ENCODE data around the gene TMPRSS9. TPM values are rescaled to one million over a fixed set of nuclear protein-coding genes. Genes with fewer than 3 reads are reported as not detected.

The TMPRSS9 gene
- total RNA-seq, 4 donors from 2014 or later = 0.19 TPM; not detected in 3

DNA sequence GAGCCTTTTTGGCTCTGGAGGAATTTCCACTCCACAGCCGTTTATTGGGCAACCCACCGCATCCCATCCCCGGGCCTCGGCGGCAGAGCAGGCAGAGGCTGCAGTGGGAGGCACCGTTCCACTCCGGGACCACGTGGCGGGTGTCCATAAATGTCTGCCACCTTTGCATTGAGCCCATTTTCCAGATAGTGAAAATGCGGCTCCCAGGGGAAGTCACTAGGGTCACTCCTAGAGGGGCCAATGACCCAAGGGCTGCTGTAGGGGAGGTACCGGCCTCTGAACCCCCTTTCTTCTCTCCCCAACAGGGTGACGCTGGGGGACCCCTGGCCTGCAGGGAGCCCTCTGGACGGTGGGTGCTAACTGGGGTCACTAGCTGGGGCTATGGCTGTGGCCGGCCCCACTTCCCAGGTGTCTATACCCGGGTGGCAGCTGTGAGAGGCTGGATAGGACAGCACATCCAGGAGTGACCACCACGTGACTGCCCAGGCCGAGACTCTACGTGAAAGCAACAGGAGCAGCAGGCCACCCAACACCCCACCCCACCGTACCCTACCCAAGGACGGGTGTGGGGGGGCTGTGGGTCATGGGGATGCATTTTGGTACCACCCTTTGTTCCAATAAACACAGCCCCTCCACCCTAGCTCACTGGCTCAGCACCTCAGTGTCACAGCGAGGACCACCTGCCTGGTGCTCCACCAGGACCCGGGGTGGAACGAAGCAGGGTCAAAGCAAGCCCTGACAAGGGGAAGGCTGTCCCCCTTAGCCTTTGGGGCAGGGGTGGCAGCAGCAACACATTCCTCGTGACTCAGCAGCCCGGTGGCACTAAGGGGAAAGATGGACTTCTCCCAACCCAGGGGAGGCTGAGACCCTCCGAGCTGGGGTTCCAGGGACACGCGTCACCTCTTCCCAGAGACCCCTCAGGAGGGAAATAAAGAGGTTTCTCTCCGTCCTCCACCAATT, 65.8 kb downstream of the TMPRSS9 start:
- Histone ChIP-seq H3K27me3 (no peaks in the 10 kb centered on the region), H3K4me3 (peak overlapping the region; percentile 79 to 96 (median 88)), H3K36me3 (peaks cover 0 to 52% (median 3%) of the 10 kb centered on the region in 3 donors), H3K4me1 (peaks cover 23 to 48% (median 32%) of the 10 kb centered on the region in 3 donors), H3K27ac (peak overlapping the region in 3 of 4 donors; percentile 93 to 98 (median 98)), H3K9me3 (no peaks in the 10 kb centered on the region)
- intact Hi-C loops (cut with DNase I) = no loop called here
- DNase-seq = no peak
- WGBS, 2 donors = 63 to 68% methylated on average over 9 to 10 of the region's 29 CpGs
- TF ChIP-seq, protein P1, sequence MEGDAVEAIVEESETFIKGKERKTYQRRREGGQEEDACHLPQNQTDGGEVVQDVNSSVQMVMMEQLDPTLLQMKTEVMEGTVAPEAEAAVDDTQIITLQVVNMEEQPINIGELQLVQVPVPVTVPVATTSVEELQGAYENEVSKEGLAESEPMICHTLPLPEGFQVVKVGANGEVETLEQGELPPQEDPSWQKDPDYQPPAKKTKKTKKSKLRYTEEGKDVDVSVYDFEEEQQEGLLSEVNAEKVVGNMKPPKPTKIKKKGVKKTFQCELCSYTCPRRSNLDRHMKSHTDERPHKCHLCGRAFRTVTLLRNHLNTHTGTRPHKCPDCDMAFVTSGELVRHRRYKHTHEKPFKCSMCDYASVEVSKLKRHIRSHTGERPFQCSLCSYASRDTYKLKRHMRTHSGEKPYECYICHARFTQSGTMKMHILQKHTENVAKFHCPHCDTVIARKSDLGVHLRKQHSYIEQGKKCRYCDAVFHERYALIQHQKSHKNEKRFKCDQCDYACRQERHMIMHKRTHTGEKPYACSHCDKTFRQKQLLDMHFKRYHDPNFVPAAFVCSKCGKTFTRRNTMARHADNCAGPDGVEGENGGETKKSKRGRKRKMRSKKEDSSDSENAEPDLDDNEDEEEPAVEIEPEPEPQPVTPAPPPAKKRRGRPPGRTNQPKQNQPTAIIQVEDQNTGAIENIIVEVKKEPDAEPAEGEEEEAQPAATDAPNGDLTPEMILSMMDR (IDR thresholded peaks at IDR 0.05) = no peak
- no peak for TF ChIP-seq POLR2A (IDR thresholded peaks at IDR 0.05)

DNA sequence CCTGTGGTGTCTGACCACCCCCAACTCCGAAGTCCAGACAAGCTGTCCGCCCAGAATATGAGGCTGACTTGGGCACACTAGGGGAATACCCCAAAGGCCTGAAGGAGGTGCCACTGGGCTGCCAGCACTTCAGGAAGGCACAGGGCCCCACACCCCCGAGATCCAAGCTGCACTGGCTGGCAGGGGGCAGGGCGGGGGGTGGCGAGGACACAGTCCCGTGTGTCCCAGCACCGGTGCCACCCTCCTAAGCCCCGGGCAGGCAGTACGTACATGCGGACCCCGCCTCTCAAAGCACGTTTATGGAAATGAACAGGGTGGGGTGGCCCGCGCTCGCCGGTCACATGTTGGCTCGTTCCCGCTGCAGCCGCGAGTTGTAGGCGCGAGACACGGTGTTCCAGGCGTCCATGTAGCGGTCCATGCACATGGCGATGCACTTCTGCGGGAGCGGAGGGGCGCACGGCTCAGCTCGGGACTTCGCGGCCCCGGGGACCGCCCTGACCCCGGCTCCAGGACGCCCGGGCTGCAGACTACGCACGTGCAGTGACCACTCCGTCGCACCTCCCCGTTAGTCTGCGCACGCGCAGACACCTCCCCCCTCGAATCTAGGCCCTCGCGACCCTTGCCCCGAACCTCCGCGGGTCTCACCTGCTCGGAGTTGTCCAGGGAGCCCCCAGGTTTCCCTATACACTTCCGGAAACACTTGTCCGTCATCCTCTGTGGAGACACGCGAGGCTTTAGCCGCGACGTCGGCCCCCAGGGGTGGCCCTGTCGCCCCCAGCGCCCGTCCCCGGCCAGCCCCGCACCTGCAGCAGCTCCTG, 66.8 kb downstream of the TMPRSS9 start:
- H3K9me3 ChIP-seq = no peaks in the 10 kb centered on the region
- H3K36me3 ChIP-seq = peaks cover 0 to 61% (median 9%) of the 10 kb centered on the region in 3 donors
- intact Hi-C loops (cut with DNase I) = no loop called here
- peak overlapping the region; percentile 79 to 96 (median 88) for H3K4me3 ChIP-seq
- H3K27ac ChIP-seq = peak overlapping the region; percentile 93 to 98 (median 98)
- no peaks in the 10 kb centered on the region for H3K27me3 ChIP-seq
- TF ChIP-seq, protein P1 (IDR thresholded peaks at IDR 0.05) = no peak
- TF ChIP-seq POLR2A (IDR thresholded peaks at IDR 0.05) = no peak
- no peak for DNase-seq
- WGBS, 2 donors = 0% methylated on average over 33 to 39 of the region's 66 CpGs
- peaks cover 23 to 48% (median 32%) of the 10 kb centered on the region in 3 donors for H3K4me1 ChIP-seq

DNA sequence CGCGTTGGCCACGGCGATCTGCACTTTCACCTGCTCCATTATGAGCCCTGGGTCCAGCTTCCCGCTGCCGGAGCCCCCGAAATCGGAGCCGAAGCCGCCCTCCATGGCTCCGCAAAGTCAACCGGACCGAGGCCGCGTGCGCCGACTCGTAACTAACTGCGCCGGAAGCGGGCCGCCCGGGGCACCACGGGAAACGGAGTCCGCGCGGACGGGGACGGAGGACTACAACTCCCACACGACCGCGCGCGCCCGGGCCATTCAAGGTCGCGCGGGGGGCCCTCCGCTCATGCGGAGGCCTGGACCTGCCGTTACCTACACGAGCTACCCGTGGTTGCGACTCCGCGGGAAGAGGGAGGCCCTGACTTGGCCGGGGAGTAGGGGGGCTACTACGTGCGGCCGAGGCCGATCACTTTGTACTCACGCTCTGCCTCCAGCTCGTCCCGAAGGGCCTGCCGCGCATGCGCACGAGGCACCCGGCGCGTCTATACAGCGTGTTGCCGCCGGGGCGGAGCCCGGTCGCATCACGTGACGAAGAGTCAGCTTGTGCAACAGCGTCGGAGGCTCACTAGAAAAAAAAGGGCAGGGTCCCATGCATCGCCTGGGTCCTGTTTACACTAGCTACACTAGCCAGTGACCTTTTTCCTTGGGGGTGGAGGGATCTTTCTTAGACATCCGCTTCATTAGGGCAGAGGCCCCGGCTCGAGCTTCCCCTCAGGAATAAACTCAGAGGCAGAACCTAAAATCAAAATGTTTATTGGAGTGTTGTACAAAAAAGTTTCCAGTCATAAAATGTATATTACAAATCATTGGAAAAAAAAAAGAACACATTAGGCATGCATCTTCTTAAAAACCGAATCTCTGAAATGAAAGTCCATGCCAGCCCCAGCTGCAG, 67.6 kb downstream of the TMPRSS9 start, which contains the start of gene TIMM13:
Gene TIMM13 (minus strand): TSS at position 158 of the 892 bp plus-strand sequence. CDS start 53 bp downstream, at position 105.
- WGBS, 2 donors = 0% methylated on average over 7 to 17 of the region's 77 CpGs
- intact Hi-C loops (cut with DNase I) = no loop called here
- H3K27me3 ChIP-seq = no peaks in the 10 kb centered on the region
- H3K4me3 ChIP-seq = peak within 1 kb of the TSS; percentile 79 to 96 (median 88)
- no peaks in the 10 kb centered on the region for H3K9me3 ChIP-seq
- peaks cover 0 to 70% (median 9%) of the 10 kb centered on the region in 3 donors for H3K36me3 ChIP-seq
- peak; percentile 87 for DNase-seq
- peak in 3 of 4 donors; percentile 44 to 77 (median 62) for TF ChIP-seq POLR2A (IDR thresholded peaks at IDR 0.05)
- TF ChIP-seq, protein P1 (IDR thresholded peaks at IDR 0.05) = peak in 1 of 6 experiments; percentile 13
- peak within 1 kb of the TSS; percentile 93 to 98 (median 98) for H3K27ac ChIP-seq
- peaks cover 23 to 48% (median 32%) of the 10 kb centered on the region in 3 donors for H3K4me1 ChIP-seq

DNA sequence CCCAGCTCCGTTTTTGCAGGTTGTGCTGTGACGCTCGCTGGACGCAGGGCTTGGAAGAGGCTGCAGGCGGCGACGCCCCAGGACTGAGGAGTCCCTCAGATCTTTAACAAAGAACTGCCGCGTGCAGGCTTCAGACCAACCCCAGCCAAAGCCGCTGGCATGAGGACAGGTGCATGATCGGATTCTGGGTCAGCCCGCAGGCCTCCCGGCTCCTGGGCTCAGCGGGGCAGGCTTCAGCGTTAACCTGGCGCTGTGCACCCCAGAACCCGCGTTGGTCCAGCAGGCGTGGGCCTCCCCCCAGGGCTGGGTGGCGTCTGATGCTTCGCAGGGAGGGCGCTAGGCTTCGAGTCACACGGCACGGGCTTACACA, 68.2 kb downstream of the TMPRSS9 start:
- intact Hi-C loops (cut with DNase I) = no loop called here
- 14 to 56% methylated on average over 10 of the region's 25 CpGs for WGBS, 2 donors
- no peak for TF ChIP-seq POLR2A (IDR thresholded peaks at IDR 0.05)
- TF ChIP-seq, protein P1 (IDR thresholded peaks at IDR 0.05) = no peak
- Histone ChIP-seq H3K4me1 (peaks cover 23 to 48% (median 32%) of the 10 kb centered on the region in 3 donors), H3K9me3 (no peaks in the 10 kb centered on the region), H3K4me3 (peak overlapping the region; percentile 79 to 96 (median 88)), H3K36me3 (peaks cover 0 to 68% (median 9%) of the 10 kb centered on the region in 3 donors), H3K27ac (peak overlapping the region; percentile 93 to 98 (median 98)), H3K27me3 (no peaks in the 10 kb centered on the region)
- no peak for DNase-seq
